ENCODE measurements around the gene ZNF639.

The ZNF639 gene

DNA sequence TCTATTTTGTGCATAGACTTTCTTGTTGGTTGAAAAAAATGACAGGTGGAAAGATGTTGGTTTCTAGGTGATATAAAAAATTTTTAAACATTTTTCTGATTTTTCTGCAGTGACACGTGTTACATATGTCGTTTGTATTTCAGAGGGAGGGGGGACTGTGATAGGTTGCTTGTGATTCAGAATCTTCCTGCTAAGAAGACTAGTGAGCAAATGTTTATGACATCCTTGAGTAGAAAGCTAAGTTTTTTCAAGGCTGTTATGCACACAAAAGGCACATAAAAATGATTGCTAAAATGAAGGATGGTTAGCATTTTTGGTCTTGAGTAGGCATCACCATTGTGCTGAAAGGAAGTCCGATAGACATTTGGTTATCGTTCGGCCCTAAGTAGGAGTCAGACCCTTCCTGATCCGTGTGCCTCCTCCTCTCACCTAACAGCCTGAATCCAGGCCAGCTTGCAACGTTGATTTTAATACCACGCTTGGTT, 1.5 kb downstream of the ZNF639 start:
- peak overlapping the region; percentile 86 for H3K4me3 ChIP-seq (ENCODE audit: low read depth, low read length)
- no peak for DNase-seq
- H3K9me3 ChIP-seq, result no peaks in the 10 kb centered on the region
- TF ChIP-seq CTCF (IDR thresholded peaks at IDR 0.05; ENCODE audit: low read depth, low read length), result no peak
- no peaks in the 10 kb centered on the region for H3K27me3 ChIP-seq
- H3K36me3 ChIP-seq, result peaks cover 39% of the 10 kb centered on the region
- peaks cover 3% of the 10 kb centered on the region for H3K4me1 ChIP-seq

DNA sequence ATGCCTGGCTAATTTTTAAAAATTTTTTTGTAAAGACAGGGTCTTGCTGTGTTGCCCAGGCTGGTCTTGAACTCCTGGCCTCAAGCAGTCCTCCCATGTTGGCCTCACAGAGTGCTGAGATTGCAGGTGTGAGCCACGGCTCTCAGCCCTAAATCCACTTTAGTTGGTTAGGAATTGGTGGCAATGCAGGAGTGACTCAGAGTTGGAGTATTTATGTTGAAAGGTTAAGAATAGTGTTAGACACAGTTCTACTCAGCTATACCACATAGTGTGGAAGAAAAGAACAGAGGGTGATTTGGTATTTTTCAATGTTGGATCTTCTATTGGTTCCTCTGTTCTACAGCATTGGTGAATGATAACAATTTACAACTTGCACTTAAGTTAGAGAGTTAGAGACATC, 7.6 kb downstream of the ZNF639 start:
- H3K4me1 ChIP-seq, result no peaks in the 10 kb centered on the region
- H3K27me3 ChIP-seq, result no peaks in the 10 kb centered on the region
- TF ChIP-seq CTCF (IDR thresholded peaks at IDR 0.05; ENCODE audit: low read depth, low read length), result no peak

GRCh38 chr3:179332240-179332639, 9.4 kb downstream of the ZNF639 start:
- DNase-seq, result no peak
- H3K9me3 ChIP-seq, result no peaks in the 10 kb centered on the region
- peaks cover 93% of the 10 kb centered on the region for H3K36me3 ChIP-seq
- no peak for TF ChIP-seq CTCF (IDR thresholded peaks at IDR 0.05; ENCODE audit: low read depth, low read length)
- no peak overlapping the region for H3K4me3 ChIP-seq (ENCODE audit: low read depth, low read length)
- H3K4me1 ChIP-seq, result no peaks in the 10 kb centered on the region
- no peaks in the 10 kb centered on the region for H3K27me3 ChIP-seq

More for the DNA sequence above, 7.6 kb downstream of the ZNF639 start:
- Histone ChIP-seq H3K4me3 (ENCODE audit: low read depth, low read length) (no peak overlapping the region), H3K9me3 (no peaks in the 10 kb centered on the region), H3K36me3 (peaks cover 90% of the 10 kb centered on the region)
- DNase-seq, result no peak

DNA sequence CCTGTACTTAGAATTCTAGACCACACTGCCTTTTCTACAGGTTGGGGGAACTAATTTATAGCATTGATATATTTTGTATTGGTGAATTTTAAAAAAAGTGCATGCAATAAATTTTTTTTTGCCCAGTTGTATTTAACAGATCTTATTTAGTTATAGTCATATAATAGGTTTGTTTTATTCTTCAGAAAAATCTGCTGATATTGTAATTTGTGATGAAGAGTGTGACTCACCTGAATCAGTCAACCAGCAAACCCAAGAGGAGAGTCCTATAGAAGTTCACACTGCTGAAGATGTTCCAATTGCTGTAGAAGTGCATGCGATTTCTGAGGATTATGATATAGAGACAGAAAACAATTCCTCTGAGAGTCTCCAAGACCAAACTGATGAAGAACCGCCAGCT, 10.3 kb downstream of the ZNF639 start:
- Histone ChIP-seq H3K27me3 (no peaks in the 10 kb centered on the region), H3K4me1 (no peaks in the 10 kb centered on the region), H3K9me3 (no peaks in the 10 kb centered on the region), H3K36me3 (peaks cover 93% of the 10 kb centered on the region), H3K4me3 (ENCODE audit: low read depth, low read length) (no peak overlapping the region)
- no peak for TF ChIP-seq CTCF (IDR thresholded peaks at IDR 0.05; ENCODE audit: low read depth, low read length)
- DNase-seq, result no peak

DNA sequence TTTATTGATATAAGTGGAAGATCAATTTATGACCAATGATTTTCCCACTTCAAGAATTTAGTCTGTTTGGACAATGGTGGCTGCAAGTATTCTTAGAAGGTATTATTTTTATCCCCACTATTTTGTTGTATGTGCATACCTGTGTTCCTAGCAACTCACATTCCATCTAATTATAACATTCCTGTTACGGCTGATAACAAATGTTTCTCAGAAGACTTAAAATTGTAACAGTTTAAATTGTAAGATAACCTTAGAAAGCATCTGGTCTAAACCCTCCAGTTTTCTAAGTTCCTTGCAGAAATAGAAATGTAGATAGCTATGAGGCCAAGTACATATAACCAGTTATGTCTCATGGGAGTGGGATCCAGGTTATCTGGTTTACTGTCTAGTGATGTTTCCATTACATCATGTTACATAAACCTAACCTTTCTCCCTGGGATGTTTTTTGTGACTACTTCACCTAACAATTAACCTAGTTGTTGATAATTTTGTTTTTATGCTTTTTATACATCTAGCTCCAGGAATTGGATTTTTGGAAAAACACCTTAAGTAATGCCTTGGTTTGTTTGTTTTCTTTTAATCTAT, 13.6 kb downstream of the ZNF639 start:
- Histone ChIP-seq H3K4me3 (ENCODE audit: low read depth, low read length) (no peak overlapping the region), H3K4me1 (no peaks in the 10 kb centered on the region), H3K27me3 (no peaks in the 10 kb centered on the region), H3K9me3 (no peaks in the 10 kb centered on the region), H3K36me3 (peaks cover 66% of the 10 kb centered on the region)
- no peak for DNase-seq
- no peak for TF ChIP-seq CTCF (IDR thresholded peaks at IDR 0.05; ENCODE audit: low read depth, low read length)

DNA sequence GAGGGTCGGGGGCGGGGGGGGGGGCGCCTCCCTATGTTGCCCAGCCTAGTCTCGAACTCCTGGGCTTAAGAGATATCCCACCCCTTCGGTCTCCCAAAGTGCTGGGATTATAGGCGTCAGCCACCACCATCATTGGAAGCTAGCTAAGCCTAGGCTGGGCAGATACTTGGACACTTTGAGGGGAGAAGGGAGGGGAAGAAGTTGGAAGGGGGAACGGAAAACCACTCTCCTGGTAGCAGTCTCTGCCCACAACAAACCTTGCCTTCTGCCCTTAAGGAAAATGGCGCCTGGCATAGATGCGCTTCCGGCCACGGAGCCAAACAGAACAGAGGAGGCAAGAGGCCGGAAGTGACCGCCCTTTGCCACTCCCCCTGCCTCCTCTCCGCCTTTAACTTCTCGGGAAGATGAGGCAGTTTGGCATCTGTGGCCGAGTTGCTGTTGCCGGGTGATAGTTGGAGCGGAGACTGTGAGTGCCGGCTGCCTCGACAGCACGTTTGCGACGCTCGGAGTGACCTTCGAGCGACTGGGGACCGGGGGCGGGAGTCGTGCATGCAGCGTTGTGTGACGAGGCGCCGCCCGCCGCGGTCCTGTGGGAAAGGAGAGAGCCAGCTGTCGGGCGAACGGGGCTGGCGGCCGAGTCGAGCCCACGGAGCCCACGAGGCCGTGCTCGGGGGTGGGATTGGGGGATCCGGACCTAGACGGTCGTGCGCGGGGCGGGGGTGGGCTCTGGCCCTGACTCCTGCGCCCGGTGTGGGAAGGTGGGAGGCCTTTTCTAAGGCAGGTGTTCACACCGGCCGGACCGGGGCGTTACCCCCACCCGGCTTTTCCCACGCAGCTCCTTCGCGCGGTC, 24.7 kb downstream of the ZNF639 start, which contains the start of gene MFN1:
Gene MFN1 (plus strand): TSS at position 365 of the 850 bp plus-strand sequence. CDS start 1,143 bp downstream, outside the sequence.
- no peaks in the 10 kb centered on the region for H3K27me3 ChIP-seq
- no peak for TF ChIP-seq CTCF (IDR thresholded peaks at IDR 0.05; ENCODE audit: low read depth, low read length)

More for the DNA sequence above, 24.7 kb downstream of the ZNF639 start, which contains the start of gene MFN1:
- Histone ChIP-seq H3K4me1 (no peaks in the 10 kb centered on the region; the same call in 1 of the 2 replicates), H3K36me3 (peaks cover 8% of the 10 kb centered on the region), H3K4me3 (ENCODE audit: low read depth, low read length) (peak within 1 kb of the TSS; percentile 67), H3K9me3 (no peaks in the 10 kb centered on the region)
- peak; percentile 94 for DNase-seq

Data from BE2C (cell line).